Cardiac fibroblast (primary cell): Measurements from ENCODE around the gene MMP25.

Source experiments
- DNase-seq, 2 donors: peaks; one replicate each; pipeline versions ENCODE4 v3.0.0 to v3.0.0-alpha.2; 2010; ENCODE audit warnings: low read depth in 2 of 2
- H3K4me3 ChIP-seq, 2 donors: replicated peaks in 1 of 2; 1 replicate in 1 of 2; 2 replicates in 1 of 2; pipeline ENCODE4 v1.5.1; 2011; ENCODE audit warnings: low read depth in 2 of 2, low read length in 2 of 2, mild to moderate bottlenecking in 2 of 2, moderate library complexity in 1 of 2
- CTCF ChIP-seq: IDR thresholded peaks from one replicate; pipeline ENCODE4 v1.5.1; 2011; ENCODE audit warnings: low read depth, mild to moderate bottlenecking, low read length, inconsistent platforms

MMP25 gene

GRCh38 chr16:3026609-3027488 lies 19.5 kb upstream of the MMP25 start:
- TF ChIP-seq CTCF, result no peak
- no peak overlapping the region for H3K4me3 ChIP-seq
- no peak for DNase-seq

GRCh38 chr16:3027489-3027795 lies 18.9 kb upstream of the MMP25 start:
- no peak overlapping the region for H3K4me3 ChIP-seq
- DNase-seq, result no peak
- TF ChIP-seq CTCF, result no peak

GRCh38 chr16:3027983-3028715 lies 18.2 kb upstream of the MMP25 start:
- DNase-seq, result peak; percentile 63 to 73
- TF ChIP-seq CTCF, result peak; percentile 70
- no peak overlapping the region for H3K4me3 ChIP-seq

- TF ChIP-seq CTCF, result no peak
- no peak for DNase-seq
- H3K4me3 ChIP-seq, result no peak overlapping the region
Observed at GRCh38 chr16:3028716-3029319, 17.5 kb upstream of the MMP25 start.

- DNase-seq, result peak; percentile 34 to 38
- peak overlapping the region in 1 of 2 donors; percentile 28 for H3K4me3 ChIP-seq
- no peak for TF ChIP-seq CTCF
Observed at GRCh38 chr16:3029491-3030221, 16.7 kb upstream of the MMP25 start.
